ENCODE data around the gene UTP25.

- TF ChIP-seq CTCF (IDR thresholded peaks at IDR 0.05) (no peak), POLR2A (IDR thresholded peaks at IDR 0.05) (no peak)
These were observed 73.4 kb downstream of the UTP25 start for GRCh38 chr1:209901211-209901610.
